CD8-positive, alpha-beta memory T cell (primary cell): ENCODE measurements around the gene SLC38A4. TPM values are rescaled to one million over a fixed set of nuclear protein-coding genes. Genes with fewer than 3 reads are reported as not detected.
"Not testable (repeated sequence)": the region's sequence is repeated elsewhere in the genome, so short reads cannot be mapped to it uniquely, and the experiment has no call there.

Experiments used
- CTCF ChIA-PET: fragments of 350-600 bp; sonication (Branson Sonifier 250); formaldehyde crosslinking; loops from one replicate; lab custom pipeline; 2021; ENCODE audit warnings: antibody characterized with exemption; lab: Charles Lee
- POLR2A ChIA-PET: fragments of 350-600 bp; sonication (Branson Sonifier 250); formaldehyde crosslinking; loops from one replicate; lab custom pipeline; 2021; ENCODE audit warnings: antibody characterized with exemption; lab: Charles Lee
- DNase-seq, 5 donors: peaks; one replicate each; pipeline versions ENCODE4 v3.0.0 to v3.0.0-alpha.2; 2020 to 2022; ENCODE audit warnings: mixed read lengths in 1 of 5
- H3K27ac ChIP-seq: one replicate; pipeline ENCODE4 v1.7.0; 2013; ENCODE audit warnings: low read depth, mild to moderate bottlenecking, low read length, moderate library complexity
- H3K27me3 ChIP-seq: 2 replicates; pipeline ENCODE4 v1.7.0; 2013; ENCODE audit warnings: low read length, mild to moderate bottlenecking; ENCODE audit not compliant: insufficient read depth, poor library complexity, severe bottlenecking
- H3K36me3 ChIP-seq: 2 replicates; pipeline ENCODE4 v1.7.0; 2013; ENCODE audit warnings: mild to moderate bottlenecking, low read length, moderate library complexity; ENCODE audit not compliant: insufficient read depth
- H3K4me1 ChIP-seq: 2 replicates; pipeline ENCODE4 v1.7.0; 2013; ENCODE audit warnings: mild to moderate bottlenecking, low read length, moderate library complexity; ENCODE audit not compliant: insufficient read depth
- H3K4me3 ChIP-seq: 2 replicates; pipeline ENCODE4 v1.7.0; 2013; ENCODE audit warnings: mild to moderate bottlenecking, low read length
- H3K9me3 ChIP-seq: 2 replicates; pipeline ENCODE4 v1.7.0; 2013; ENCODE audit warnings: mild to moderate bottlenecking, low read length
- H3K27ac Mint-ChIP-seq, 8 donors: one replicate each; pipeline ENCODE4 v1.8.0; 2020 to 2021; ENCODE audit warnings: mixed read lengths in 8 of 8, mild to moderate bottlenecking in 6 of 8, inconsistent platforms in 3 of 8, moderate library complexity in 3 of 8
- H3K27me3 Mint-ChIP-seq, 2 donors: one replicate each; pipeline ENCODE4 v1.8.0; 2020 to 2021; ENCODE audit warnings: mixed read lengths in 2 of 2, mild to moderate bottlenecking in 1 of 2, moderate library complexity in 1 of 2
- H3K36me3 Mint-ChIP-seq, 3 donors: one replicate each; pipeline ENCODE4 v1.8.0; 2020 to 2021; ENCODE audit warnings: mixed read lengths in 3 of 3, inconsistent platforms in 1 of 3, mild to moderate bottlenecking in 1 of 3
- H3K4me1 Mint-ChIP-seq, 3 donors: one replicate each; pipeline ENCODE4 v1.8.0; 2020 to 2021; ENCODE audit warnings: mixed read lengths in 3 of 3, inconsistent platforms in 1 of 3, mild to moderate bottlenecking in 1 of 3
- H3K4me3 Mint-ChIP-seq, 7 donors: one replicate each; pipeline ENCODE4 v1.8.0; 2020 to 2021; ENCODE audit warnings: mixed read lengths in 7 of 7, mild to moderate bottlenecking in 6 of 7, moderate library complexity in 4 of 7, inconsistent platforms in 2 of 7
- H3K9me3 Mint-ChIP-seq, 5 donors: one replicate each; pipeline ENCODE4 v1.8.0; 2020 to 2022; ENCODE audit warnings: mixed read lengths in 5 of 5, mild to moderate bottlenecking in 3 of 5, moderate library complexity in 2 of 5, inconsistent platforms in 1 of 5
- polyA plus RNA-seq: library from polyadenylated mRNA; unstranded; fragments of 300-500 nt; fragmentation: Illumina TruSeq; gene quantifications from one replicate; pipeline ENCODE4 v1.2.3, GENCODE V29; 2021
- total RNA-seq, 2 experiments: library from RNA; stranded (reverse); gene quantifications; one replicate each; pipeline ENCODE4 v1.2.3, GENCODE V29; 2021

SLC38A4 gene
- total and polyA plus RNA-seq, 3 experiments from 2014 or later: not detected

DNA sequence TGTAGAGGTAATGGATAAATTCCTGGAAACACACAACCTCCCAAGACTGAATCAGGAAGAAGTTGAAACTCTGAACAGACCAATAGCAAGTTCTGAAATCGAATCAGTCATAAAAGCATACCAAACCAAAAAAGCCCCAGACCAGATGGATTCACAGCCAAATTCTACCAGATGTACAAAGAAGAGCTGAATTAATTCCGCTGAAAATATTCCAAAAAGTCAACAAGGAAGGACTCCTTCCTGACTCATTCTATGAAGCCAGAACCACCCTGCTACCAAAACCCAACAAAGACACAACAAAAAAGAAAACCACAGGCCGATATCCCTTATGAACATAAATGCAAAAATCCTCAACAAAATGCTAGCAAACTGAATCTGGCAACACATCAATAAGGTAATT, 81.5 kb downstream of the SLC38A4 start:
- ChIA-PET CTCF (no interaction called here), POLR2A (no interaction called here)
- Mint-ChIP-seq H3K27ac (no peak overlapping the region), H3K4me1 (no peaks in the 10 kb centered on the region), H3K4me3 (no peak overlapping the region), H3K36me3 (peaks cover 0 to 25% (median 0%) of the 10 kb centered on the region in 3 donors), H3K27me3 (peaks cover 6 to 39% of the 10 kb centered on the region in 2 donors), H3K9me3 (peaks cover 12 to 79% (median 74%) of the 10 kb centered on the region in 5 donors)
- no peak overlapping the region for H3K27ac ChIP-seq
- DNase-seq: no peak
- no peaks in the 10 kb centered on the region for H3K27me3 ChIP-seq
- no peaks in the 10 kb centered on the region for H3K9me3 ChIP-seq
- H3K4me1 ChIP-seq: no peaks in the 10 kb centered on the region
- H3K4me3 ChIP-seq: no peak overlapping the region
- no peaks in the 10 kb centered on the region for H3K36me3 ChIP-seq

DNA sequence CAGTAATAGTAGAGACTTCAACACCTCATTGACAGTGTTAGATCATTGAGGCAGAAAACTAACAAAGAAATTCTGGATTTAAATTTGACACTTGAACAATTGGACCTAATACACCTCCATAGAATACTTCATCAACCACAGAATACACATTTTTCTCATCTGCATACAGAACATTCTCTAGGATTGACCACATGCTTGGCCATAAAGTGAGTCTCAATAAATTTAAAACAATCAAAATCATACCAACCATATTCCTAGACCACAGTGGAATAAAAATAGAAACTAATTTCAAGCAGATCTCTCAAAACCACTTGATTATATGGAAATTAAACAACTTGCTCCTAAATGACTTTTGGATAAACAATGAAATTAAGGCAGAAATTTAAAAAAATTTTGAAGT, 82.3 kb downstream of the SLC38A4 start:
- peaks cover 12 to 79% (median 72%) of the 10 kb centered on the region in 5 donors for H3K9me3 Mint-ChIP-seq
- no peaks in the 10 kb centered on the region for H3K4me1 ChIP-seq

DNA sequence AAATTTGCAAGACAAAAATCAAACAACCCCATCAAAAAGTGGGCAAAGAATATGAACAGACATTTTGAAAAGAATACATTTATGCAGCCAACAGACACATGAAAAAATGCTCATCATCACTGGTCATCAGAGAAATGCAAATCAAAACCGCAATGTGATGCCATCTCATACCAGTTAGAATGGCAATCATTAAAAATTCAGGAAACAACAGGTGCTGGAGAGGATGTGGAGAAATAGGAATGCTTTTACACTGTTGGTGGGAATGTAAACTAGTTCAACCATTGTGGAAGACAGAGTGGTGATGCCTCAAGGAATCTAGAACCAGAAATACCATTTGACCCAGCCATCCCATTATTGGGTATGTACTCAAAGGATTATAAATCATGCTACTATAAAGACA, 83.5 kb downstream of the SLC38A4 start:
- POLR2A ChIA-PET, H3K4me3 Mint-ChIP-seq, H3K4me3 ChIP-seq, H3K27me3 ChIP-seq, H3K27ac ChIP-seq, DNase-seq, CTCF ChIA-PET, H3K27ac Mint-ChIP-seq, H3K4me1 ChIP-seq, H3K9me3 ChIP-seq, H3K36me3 ChIP-seq, H3K4me1 Mint-ChIP-seq: not testable (repeated sequence)
- Mint-ChIP-seq H3K27me3 (peaks cover 16 to 50% of the 10 kb centered on the region in 2 donors), H3K9me3 (peaks cover 8 to 77% (median 73%) of the 10 kb centered on the region in 5 donors), H3K36me3 (peaks cover 0 to 43% (median 0%) of the 10 kb centered on the region in 3 donors)

More for the DNA sequence above, 82.3 kb downstream of the SLC38A4 start:
- Mint-ChIP-seq H3K27me3 (peaks cover 9 to 45% of the 10 kb centered on the region in 2 donors), H3K36me3 (peaks cover 0 to 33% (median 0%) of the 10 kb centered on the region in 3 donors), H3K4me1 (no peaks in the 10 kb centered on the region), H3K27ac (no peak overlapping the region), H3K4me3 (no peak overlapping the region)
- Histone ChIP-seq H3K27ac (no peak overlapping the region), H3K27me3 (no peaks in the 10 kb centered on the region), H3K36me3 (no peaks in the 10 kb centered on the region), H3K9me3 (no peaks in the 10 kb centered on the region), H3K4me3 (no peak overlapping the region)
- CTCF ChIA-PET: no interaction called here
- POLR2A ChIA-PET: no interaction called here
- no peak for DNase-seq

DNA sequence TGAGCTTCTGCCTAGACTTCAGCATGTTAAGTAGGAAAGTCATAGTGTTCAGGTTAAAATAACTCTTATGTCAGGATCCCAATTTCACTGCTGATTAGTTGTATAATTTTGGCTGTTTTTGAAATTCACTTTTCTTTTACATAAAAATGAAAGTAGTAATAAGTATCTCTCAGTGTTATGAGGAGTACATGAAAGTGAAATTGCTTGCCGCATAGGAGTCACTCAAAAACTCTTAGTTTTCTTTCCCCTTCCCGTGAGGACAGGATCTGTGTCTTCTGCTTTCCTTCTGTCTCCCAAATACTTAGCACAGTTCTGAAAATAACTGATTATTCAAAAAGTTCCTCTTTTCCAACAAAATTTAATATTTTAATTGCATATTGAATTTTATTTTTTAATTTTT, 100.5 kb downstream of the SLC38A4 start:
- Histone ChIP-seq H3K27ac (no peak overlapping the region), H3K9me3 (no peaks in the 10 kb centered on the region), H3K27me3 (no peaks in the 10 kb centered on the region), H3K36me3 (no peaks in the 10 kb centered on the region), H3K4me1 (no peaks in the 10 kb centered on the region), H3K4me3 (no peak overlapping the region)
- Mint-ChIP-seq H3K9me3 (peaks cover 0 to 3% (median under 1%) of the 10 kb centered on the region in 5 donors), H3K36me3 (peaks cover 0 to 20% (median 0%) of the 10 kb centered on the region in 3 donors), H3K27me3 (peaks cover 5 to 15% of the 10 kb centered on the region in 2 donors), H3K4me1 (peaks cover 0 to 5% (median 2%) of the 10 kb centered on the region in 3 donors), H3K4me3 (no peak overlapping the region), H3K27ac (no peak overlapping the region)
- CTCF ChIA-PET: no interaction called here
- POLR2A ChIA-PET: no interaction called here
- no peak for DNase-seq

DNA sequence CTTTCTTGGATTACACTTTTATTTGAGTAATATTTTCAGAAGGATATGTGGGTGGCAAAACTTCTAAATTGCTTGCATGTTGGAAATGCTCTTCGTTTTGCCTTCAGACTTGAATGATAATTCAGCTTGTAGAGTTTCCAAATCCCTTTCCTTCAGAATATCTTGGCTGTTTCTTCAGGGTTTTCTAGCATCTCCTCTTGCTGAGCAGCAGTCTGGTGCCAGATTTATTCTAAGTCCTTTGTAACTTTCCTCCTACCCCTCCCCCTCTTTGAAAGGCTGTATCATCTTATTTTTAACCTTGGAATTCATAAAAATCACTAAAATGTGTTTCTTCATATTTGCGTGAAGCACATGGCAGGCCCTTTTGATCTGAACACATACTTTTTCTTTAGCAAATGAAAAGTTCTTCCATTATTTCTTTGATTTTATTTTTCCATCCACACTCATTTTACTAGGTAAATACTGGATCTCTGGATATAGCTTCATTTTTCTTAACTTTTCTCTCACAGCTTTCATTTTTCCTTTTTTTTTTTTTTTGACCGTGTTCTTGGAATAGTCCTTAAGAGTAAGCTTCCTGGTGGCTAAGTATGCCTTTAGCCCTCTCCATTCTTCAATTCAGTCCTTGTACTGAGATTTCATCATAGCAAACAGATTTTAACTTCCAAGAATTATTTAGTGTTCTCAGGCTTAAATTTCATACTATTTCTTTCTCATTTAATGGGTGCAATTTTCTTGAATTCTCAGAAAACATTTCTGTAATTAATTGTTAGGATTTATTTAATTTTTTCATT, 102.0 kb downstream of the SLC38A4 start:
- ChIA-PET POLR2A (no interaction called here), CTCF (no interaction called here)
- H3K4me3 ChIP-seq: no peak overlapping the region
- H3K9me3 ChIP-seq: no peaks in the 10 kb centered on the region
- DNase-seq: no peak
- peaks cover 11 to 17% of the 10 kb centered on the region in 2 donors for H3K27me3 Mint-ChIP-seq
- H3K27me3 ChIP-seq: no peaks in the 10 kb centered on the region
- no peak overlapping the region for H3K27ac Mint-ChIP-seq
- H3K36me3 Mint-ChIP-seq: peaks cover 0 to 21% (median 0%) of the 10 kb centered on the region in 3 donors
- H3K36me3 ChIP-seq: no peaks in the 10 kb centered on the region
- H3K4me3 Mint-ChIP-seq: no peak overlapping the region
- H3K4me1 Mint-ChIP-seq: peaks cover 0 to 5% (median 2%) of the 10 kb centered on the region in 3 donors
- H3K9me3 Mint-ChIP-seq: peaks cover 0 to 8% (median 4%) of the 10 kb centered on the region in 5 donors
- H3K4me1 ChIP-seq: no peaks in the 10 kb centered on the region
- no peak overlapping the region for H3K27ac ChIP-seq

DNA sequence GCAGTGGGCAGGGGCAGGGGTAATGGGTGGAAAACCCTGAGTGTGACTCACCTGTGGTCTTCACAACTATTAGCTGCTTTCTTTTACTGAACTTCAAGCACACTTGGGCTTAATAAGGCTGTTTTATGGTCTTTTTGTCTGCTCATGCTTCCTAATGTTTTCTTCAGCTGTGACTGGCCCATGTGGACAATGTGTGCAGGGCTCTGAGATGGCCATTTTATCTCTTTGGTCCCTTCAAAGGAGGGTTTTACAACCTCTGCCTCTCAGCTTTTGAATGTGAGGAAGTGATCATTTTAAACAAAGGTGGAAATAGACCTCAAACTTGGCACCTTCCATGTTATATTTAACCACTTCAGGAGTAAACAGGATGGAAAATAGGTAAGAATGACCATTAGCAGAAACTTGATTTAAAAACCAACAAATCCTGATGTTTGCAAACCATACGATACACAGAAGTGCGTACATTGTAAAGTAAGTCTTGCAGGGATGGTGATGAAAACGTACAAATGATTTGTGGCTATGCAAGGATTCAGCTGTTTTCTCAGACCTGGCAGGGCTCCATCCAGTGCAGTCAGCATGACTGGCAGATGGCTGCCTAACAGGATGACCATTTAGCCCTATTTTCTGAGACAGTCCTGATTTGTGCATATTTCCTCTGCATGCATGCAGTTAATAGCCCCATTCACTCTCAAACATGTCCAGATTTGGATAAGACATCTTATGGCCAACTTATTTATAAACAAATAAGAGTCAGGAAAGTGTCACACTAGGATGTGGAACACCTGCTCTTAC, 103.2 kb downstream of the SLC38A4 start:
- no peak for DNase-seq
- peaks cover 11 to 15% of the 10 kb centered on the region in 2 donors for H3K27me3 Mint-ChIP-seq
- peaks cover 0 to 17% (median 0%) of the 10 kb centered on the region in 3 donors for H3K36me3 Mint-ChIP-seq
- H3K27ac Mint-ChIP-seq: peak overlapping the region in 1 of 8 donors; percentile 28
- no peak overlapping the region for H3K4me3 Mint-ChIP-seq
- H3K27me3 ChIP-seq: no peaks in the 10 kb centered on the region
- H3K9me3 Mint-ChIP-seq: peaks cover 0 to 8% (median 4%) of the 10 kb centered on the region in 5 donors
- no peaks in the 10 kb centered on the region for H3K36me3 ChIP-seq
- H3K9me3 ChIP-seq: no peaks in the 10 kb centered on the region
- H3K4me3 ChIP-seq: no peak overlapping the region
- ChIA-PET POLR2A (no interaction called here), CTCF (no interaction called here)
- peaks cover 0 to 5% (median 2%) of the 10 kb centered on the region in 3 donors for H3K4me1 Mint-ChIP-seq
- no peak overlapping the region for H3K27ac ChIP-seq
- H3K4me1 ChIP-seq: no peaks in the 10 kb centered on the region

DNA sequence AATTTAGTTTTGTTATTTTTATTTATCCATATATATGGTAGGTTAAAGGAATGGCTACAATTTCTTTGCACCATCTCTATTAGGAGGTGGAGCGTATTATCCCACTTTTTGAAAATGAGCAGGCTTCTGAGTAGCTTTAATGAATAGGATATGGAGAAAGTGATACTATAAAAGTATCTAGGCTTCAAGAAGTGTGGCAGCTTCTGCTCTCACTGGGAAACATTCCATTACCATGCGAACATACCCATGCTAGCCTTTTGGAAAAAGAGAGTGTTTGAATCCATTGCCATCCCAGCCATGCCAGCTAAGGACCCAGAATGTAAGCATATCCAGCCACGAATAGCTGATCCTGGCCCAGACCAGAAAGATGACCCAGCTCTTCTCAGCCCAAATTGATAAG, 107.3 kb downstream of the SLC38A4 start:
- Mint-ChIP-seq H3K4me1 (no peaks in the 10 kb centered on the region), H3K9me3 (peaks cover 0 to 10% (median 5%) of the 10 kb centered on the region in 5 donors), H3K27me3 (peaks cover 10 to 13% of the 10 kb centered on the region in 2 donors), H3K36me3 (peaks cover 0 to 33% (median 0%) of the 10 kb centered on the region in 3 donors), H3K4me3 (no peak overlapping the region), H3K27ac (no peak overlapping the region)
- H3K4me1 ChIP-seq: no peaks in the 10 kb centered on the region
- no peak overlapping the region for H3K4me3 ChIP-seq
- DNase-seq: no peak
- no peak overlapping the region for H3K27ac ChIP-seq
- no peaks in the 10 kb centered on the region for H3K9me3 ChIP-seq
- CTCF ChIA-PET: interaction anchor here (0.7 kb wide), 1 partner anchor 86 kb away, joined by 3 read pairs; no protein-coding TSS in a partner anchor
- POLR2A ChIA-PET: no interaction called here
- no peaks in the 10 kb centered on the region for H3K36me3 ChIP-seq
- no peaks in the 10 kb centered on the region for H3K27me3 ChIP-seq

DNA sequence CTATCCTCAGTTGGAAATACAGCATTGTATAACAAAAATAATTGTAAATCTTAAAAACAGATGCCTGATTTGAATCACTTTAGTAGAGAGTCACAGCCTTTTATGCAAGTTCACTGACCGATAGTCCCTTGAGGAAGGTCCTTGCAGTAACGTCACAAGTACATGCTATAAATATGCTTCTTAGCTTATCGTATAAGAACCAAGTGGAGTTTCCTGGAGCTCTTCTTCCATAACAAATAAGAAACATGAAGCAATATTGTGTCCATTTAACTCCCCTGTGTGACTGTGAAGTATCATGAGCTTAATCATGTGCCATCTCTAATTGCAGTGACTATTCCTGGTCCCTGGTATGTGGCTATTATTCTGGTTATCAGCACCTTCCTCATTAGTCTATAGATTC, 107.9 kb downstream of the SLC38A4 start:
- CTCF ChIA-PET: interaction anchor here (1.4 kb wide), 1 partner anchor 15 kb away, joined by 3 read pairs; no protein-coding TSS in a partner anchor
- POLR2A ChIA-PET: no interaction called here

More for the DNA sequence above, 107.9 kb downstream of the SLC38A4 start:
- Mint-ChIP-seq H3K27me3 (peaks cover 13% of the 10 kb centered on the region in 2 donors), H3K27ac (no peak overlapping the region), H3K4me1 (no peaks in the 10 kb centered on the region), H3K36me3 (peaks cover 0 to 39% (median 0%) of the 10 kb centered on the region in 3 donors), H3K9me3 (peaks cover 0 to 10% (median 5%) of the 10 kb centered on the region in 5 donors), H3K4me3 (no peak overlapping the region)
- H3K27me3 ChIP-seq: no peaks in the 10 kb centered on the region
- H3K9me3 ChIP-seq: no peaks in the 10 kb centered on the region
- H3K4me1 ChIP-seq: no peaks in the 10 kb centered on the region
- H3K36me3 ChIP-seq: no peaks in the 10 kb centered on the region
- no peak overlapping the region for H3K4me3 ChIP-seq
- no peak overlapping the region for H3K27ac ChIP-seq
- DNase-seq: no peak
